Measurements from ENCODE around the gene SETD3. TPM values are rescaled to one million over a fixed set of nuclear protein-coding genes. Genes with fewer than 3 reads are reported as not detected.
A peak's percentile ranks its signal among the peaks of the same experiment; 100 is the strongest.

Gene SETD3
- total RNA-seq, 6 experiments from 2014 or later, result 42.1 to 53.9 (median 47.0) TPM

DNA sequence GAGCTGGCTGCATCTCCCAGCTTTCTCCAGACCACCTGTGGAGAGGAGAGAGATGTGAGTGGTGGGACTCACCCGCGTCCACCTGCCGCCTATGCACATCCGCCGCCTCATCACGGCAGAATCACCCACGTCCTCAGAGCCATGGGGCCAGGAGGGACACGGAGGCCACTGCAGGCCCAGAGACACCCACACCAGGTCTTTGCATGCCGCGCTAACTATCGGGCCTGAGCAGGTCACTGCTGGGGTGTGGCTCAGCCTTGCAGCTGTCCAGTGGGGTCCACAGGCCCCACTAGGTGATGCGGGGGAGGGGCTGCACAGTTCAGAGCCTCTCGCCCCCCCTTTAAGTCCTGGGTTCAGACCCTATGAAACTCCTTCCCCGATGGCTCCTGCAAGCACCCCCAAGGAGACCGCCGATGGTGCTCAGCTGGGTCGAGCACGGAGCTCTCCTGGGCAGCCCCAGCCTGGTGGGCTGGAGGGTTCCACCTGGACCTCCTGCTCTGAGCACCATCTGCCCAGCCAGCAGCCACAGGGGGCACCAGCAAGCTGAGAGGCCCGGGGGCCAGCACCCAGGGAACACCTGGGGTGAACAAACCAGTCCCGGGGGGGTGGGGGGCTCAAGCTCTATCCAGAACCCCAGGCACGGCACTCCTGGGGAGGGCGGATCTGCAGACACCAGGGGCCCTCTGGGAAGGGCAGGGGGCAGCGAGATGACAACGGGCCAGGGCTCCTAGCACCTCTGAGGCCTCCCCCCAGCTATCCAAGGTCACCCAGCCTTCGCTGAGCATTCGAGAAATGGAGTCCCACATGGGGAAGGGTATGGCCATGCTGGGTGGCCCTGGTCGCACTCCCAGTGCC, 34.9 kb upstream of the SETD3 start:
- no peaks in the 10 kb centered on the region for H3K9me3 Mint-ChIP-seq
- H3K4me1 Mint-ChIP-seq (ENCODE audit: low read depth), result peaks cover 16% of the 10 kb centered on the region
- H3K4me3 Mint-ChIP-seq, result no peak overlapping the region
- no peak for TF ChIP-seq CTCF (IDR thresholded peaks at IDR 0.05)
- peaks cover 5% of the 10 kb centered on the region; the same call in 1 of the 2 replicates for H3K36me3 Mint-ChIP-seq (ENCODE audit: low read depth)
- no peak overlapping the region for H3K27ac Mint-ChIP-seq
- DNase-seq, result no peak
- peaks cover 4% of the 10 kb centered on the region for H3K27me3 Mint-ChIP-seq (ENCODE audit: insufficient read depth)

DNA sequence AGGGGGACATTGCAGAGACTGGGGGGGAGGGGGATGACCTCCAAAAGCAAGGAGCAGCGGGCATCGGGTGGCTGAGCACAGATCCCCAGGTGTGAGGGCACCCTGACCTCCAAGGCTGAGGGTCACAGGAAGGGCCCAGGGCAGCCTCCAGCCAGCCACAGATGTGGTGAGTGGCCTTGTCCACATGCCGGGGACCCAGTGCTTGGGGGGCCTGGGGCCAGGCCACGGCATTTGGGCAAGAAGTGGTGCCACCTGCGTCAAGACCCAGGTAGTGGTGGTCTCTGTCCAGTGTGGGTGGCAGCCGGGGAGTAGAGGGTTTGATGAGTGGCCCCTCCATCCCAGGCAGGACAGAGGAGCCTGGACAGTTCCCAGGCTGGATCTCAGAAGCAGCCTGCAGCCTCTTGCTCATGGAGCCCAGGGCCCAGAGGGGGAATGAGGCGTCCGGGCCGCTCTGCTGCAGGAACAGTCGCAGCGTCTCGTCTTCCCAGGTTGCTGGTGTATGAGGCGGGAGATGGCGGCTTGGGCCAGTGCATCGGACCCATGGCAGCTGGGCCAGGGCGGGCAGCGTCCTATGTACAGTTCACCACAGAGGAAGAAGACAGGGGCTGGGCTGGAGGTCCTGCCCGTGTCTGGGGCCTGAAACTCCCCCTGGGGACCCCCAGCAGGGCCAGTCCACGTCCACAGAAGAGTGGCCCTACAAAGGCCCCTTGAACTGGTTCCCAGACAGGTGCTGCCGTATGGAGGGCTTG, 34.1 kb upstream of the SETD3 start:
- H3K27me3 Mint-ChIP-seq (ENCODE audit: insufficient read depth), result peaks cover 4% of the 10 kb centered on the region
- no peaks in the 10 kb centered on the region for H3K9me3 Mint-ChIP-seq
- no peak overlapping the region for H3K4me3 Mint-ChIP-seq
- H3K4me1 Mint-ChIP-seq (ENCODE audit: low read depth), result peaks cover 16% of the 10 kb centered on the region
- H3K36me3 Mint-ChIP-seq (ENCODE audit: low read depth), result peaks cover 5% of the 10 kb centered on the region; the same call in 1 of the 2 replicates
- no peak for TF ChIP-seq CTCF (IDR thresholded peaks at IDR 0.05)
- DNase-seq, result no peak
- no peak overlapping the region for H3K27ac Mint-ChIP-seq

DNA sequence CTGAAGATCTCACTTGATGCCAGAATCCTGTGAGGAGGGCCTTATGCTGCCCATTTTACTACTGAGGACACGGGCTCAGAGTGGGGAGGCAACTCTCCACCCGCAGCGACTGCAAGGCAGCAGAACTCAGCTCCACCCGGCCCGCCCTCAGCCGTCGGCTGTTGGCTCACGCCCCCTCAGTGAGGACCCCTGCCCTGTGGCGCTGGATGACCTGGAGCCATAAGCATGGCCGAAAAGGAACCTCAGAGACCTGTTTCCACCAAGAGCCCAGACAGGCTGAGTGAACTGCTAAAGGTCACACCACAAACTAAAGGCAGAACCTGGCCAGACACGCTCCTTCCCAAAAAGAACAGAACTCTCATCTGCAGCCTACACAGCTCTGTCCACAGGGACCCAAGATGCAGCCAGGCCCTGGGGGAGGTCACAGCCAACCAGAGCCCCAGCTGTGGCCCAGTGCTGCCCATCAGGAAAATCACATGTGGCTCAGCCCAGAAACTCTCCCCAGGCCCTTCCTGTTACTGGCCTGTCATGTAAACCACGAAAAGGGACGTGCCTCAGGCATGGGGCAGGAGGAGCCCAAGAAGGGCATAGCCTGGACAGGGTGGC, 33.4 kb upstream of the SETD3 start:
- Mint-ChIP-seq H3K4me1 (ENCODE audit: low read depth) (peaks cover 16% of the 10 kb centered on the region), H3K4me3 (no peak overlapping the region), H3K27ac (peak overlapping the region; percentile 21), H3K36me3 (ENCODE audit: low read depth) (no peaks in the 10 kb centered on the region; the same call in 1 of the 2 replicates), H3K27me3 (ENCODE audit: insufficient read depth) (peaks cover 9% of the 10 kb centered on the region), H3K9me3 (no peaks in the 10 kb centered on the region)
- no peak for TF ChIP-seq CTCF (IDR thresholded peaks at IDR 0.05)
- DNase-seq, result no peak

DNA sequence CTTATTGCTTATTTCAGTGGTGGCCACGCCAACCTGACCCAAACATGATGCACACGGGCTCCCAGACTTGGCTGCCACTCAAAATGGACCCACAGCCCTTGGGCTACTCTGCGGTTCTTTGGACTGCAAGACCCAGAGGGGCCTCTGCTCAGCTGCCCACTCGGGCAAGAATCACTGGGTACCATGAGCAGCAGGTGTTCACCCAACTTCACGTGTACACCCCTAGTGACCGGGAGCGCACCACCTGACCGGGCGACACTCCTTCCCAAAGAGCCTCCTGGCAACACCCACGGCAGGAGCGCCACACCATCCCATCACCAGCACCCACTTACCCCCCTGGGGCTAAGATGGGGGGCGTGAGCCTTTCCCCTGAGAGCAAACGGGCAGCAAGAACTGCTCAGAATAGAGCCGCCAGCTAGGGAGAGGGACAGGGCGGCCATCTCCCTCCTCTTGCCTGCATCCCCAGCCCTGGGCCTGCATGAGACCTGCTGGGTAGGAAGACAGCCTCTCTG, 32.6 kb upstream of the SETD3 start:
- no peak for DNase-seq
- Mint-ChIP-seq H3K4me3 (no peak overlapping the region), H3K9me3 (no peaks in the 10 kb centered on the region), H3K27me3 (ENCODE audit: insufficient read depth) (peaks cover 10% of the 10 kb centered on the region), H3K36me3 (ENCODE audit: low read depth) (no peaks in the 10 kb centered on the region; the same call in 1 of the 2 replicates), H3K27ac (peak overlapping the region; percentile 18; the same call in 1 of the 2 replicates), H3K4me1 (ENCODE audit: low read depth) (peaks cover 16% of the 10 kb centered on the region)
- no peak for TF ChIP-seq CTCF (IDR thresholded peaks at IDR 0.05)

DNA sequence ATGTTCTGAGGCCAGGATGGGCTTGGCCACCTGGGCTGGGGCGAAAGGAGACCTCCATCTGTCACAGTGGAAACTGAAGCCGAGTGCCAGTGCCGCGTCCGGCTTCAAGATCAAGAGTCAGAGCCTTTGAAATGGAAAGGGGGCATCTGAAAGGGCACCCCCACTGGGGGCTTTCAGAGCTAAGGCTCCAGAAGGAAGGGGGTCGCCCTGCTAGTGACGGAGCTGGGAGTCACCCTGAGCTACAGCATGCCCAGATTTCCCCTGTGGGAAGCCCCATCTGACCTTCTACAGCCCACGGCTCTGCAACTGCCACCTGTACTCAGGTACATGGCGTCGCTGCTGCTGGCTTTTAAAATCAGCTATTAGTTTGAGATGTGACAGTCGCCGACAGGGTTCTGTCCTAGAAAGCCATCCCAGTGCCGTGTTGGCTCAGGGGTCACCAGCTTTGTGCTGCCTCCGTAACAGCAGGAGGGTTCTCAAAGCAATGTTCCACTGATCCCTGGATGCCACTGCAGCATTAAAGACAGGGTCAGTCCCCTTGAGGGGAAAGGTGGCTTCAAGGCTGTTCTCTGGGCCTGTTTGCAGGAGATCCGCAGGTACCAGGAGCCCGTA, 32.0 kb upstream of the SETD3 start:
- peaks cover 10% of the 10 kb centered on the region for H3K27me3 Mint-ChIP-seq (ENCODE audit: insufficient read depth)
- TF ChIP-seq CTCF (IDR thresholded peaks at IDR 0.05), result no peak
- H3K9me3 Mint-ChIP-seq, result no peaks in the 10 kb centered on the region
- peaks cover 16% of the 10 kb centered on the region for H3K4me1 Mint-ChIP-seq (ENCODE audit: low read depth)
- H3K27ac Mint-ChIP-seq, result peak overlapping the region; percentile 49; the same call in 1 of the 2 replicates
- 0 out of 2 replicates have a peak overlapping the region, but pooled peaks have one; percentile 22 for H3K4me3 Mint-ChIP-seq
- no peak for DNase-seq
- peaks cover 2% of the 10 kb centered on the region; the same call in 1 of the 2 replicates for H3K36me3 Mint-ChIP-seq (ENCODE audit: low read depth)

Measured in HFFc6 (cell line).